GM12875 (cell line): ENCODE data around the gene CMPK1.

ENCODE experiments used
- H3K4me3 ChIP-seq: one replicate; pipeline ENCODE4 v1.5.1; 2011; ENCODE audit warnings: low read depth, low read length, control low read depth
- CTCF ChIP-seq: IDR thresholded peaks from 2 replicates; pipeline ENCODE4 v1.5.1; 2011; ENCODE audit warnings: low read depth, mild to moderate bottlenecking, control low read depth, inconsistent platforms, low read length, moderate library complexity, borderline replicate concordance; ENCODE audit not compliant: insufficient read depth

Gene CMPK1

DNA sequence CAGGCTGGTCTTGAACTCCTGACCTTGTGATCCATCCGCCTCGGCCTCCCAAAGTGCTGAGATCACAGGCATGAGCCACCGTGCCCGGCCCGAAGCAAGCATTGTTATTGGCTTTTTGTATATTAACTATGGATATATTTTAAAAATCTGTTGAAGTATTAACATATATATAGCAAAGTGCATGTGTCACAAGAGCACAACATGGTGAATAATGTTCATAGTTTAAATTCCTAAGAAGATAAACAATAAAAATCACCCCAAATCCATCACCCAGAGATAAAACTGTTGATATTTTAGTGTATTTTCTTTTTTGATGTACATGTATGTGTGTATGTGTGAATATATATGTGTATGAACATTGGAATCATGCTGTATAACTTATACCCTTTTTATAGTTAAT is 73.4 kb downstream of the CMPK1 start:
- H3K4me3 ChIP-seq = no peak overlapping the region
- no peak for TF ChIP-seq CTCF

DNA sequence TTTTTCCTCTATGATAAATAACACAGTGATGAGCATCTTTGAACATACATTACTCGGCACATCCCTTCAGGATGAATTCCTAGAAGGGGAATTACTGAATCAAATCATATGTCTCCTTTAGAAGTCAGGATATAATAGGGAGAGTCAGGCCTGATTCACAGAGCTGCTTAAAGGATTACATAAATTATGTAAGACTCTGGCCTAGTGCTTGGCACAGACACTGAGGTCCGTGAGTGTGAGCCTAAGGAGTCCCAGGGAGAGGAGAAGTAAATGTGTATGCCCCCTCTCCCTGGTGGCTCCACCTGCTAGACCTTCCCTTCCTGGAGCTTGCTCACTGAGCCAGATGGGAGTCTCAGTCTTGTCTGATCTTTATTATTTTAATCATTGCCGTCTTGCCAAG is 73.9 kb downstream of the CMPK1 start:
- no peak for TF ChIP-seq CTCF
- no peak overlapping the region for H3K4me3 ChIP-seq

DNA sequence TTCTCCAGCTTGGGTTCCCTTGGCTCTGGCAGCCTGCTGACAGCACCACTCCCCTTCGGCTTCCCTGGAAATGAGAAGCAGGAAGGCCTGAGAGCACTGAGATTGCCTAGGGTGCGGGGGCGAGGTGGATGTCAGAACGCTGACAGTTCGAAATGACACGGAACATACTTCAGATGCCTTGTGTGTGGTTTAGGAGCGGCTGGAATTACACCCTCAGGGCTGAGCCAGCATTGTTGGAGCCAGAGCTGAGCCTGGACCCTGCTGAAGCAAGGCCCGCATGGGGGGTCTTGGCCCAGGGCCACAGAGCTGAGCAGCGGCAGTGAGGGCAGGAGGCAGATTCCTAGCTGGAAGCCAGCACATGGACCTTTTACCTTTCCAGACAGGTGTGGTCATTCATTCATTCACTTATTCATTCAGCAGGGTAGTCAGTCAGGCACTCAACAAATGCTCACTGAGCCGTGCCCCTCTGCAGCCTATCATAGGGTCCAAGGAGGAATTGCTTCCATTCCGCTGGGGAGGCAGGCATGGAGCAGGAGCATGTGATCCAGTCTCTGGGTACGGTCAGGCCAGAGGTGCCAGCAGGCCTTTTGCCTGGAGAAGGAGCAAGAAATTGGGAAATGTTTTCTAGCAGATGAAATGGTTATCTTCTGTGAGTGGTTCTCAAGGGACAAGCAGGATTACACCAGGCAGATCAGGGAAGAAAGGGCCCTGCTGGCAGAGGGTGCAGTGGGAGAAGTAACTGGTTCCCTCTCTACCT is 75.9 kb downstream of the CMPK1 start:
- H3K4me3 ChIP-seq = no peak overlapping the region
- TF ChIP-seq CTCF = no peak

DNA sequence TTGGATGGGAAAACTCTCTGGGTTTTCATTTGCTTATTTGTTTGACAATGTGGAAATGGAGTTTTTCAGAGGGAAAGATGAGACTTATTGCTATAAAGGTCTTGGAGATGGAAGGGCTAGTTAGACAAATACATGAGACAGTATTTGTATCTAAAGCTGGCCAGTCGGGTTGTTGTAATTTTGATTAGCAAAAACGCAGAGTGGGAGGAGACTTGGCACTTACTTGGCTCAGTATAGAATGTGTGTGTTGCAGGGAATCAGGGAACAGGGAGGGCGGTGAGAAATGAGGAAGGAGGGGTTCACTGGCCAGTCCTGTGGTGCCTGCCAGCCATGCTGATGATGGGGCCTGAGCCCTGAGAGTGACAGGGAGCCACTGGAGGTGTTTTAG is 76.5 kb downstream of the CMPK1 start:
- no peak overlapping the region for H3K4me3 ChIP-seq
- TF ChIP-seq CTCF = no peak

GRCh38 chr1:47411436-47411835 is 77.8 kb downstream of the CMPK1 start:
- no peak for TF ChIP-seq CTCF

GRCh38 chr1:47412437-47412836 is 78.8 kb downstream of the CMPK1 start:
- TF ChIP-seq CTCF = no peak
- no peak overlapping the region for H3K4me3 ChIP-seq

More at GRCh38 chr1:47411436-47411835, 77.8 kb downstream of the CMPK1 start:
- H3K4me3 ChIP-seq = no peak overlapping the region

GRCh38 chr1:47415728-47416318 is 82.2 kb downstream of the CMPK1 start, which contains the start of gene FOXE3:
TSS of gene FOXE3 (plus strand) at chr1:47416285. CDS start at chr1:47416316, 31 bp downstream.
- no peak within 1 kb of the TSS for H3K4me3 ChIP-seq
- no peak for TF ChIP-seq CTCF
